Skeletal muscle tissue (tissue), 1 donor: ENCODE data around the gene MRPS17. TPM values are rescaled to one million over a fixed set of nuclear protein-coding genes. Genes with fewer than 3 reads are reported as not detected.

Experiments used
- total RNA-seq: library from RNA; depleted of rRNA; stranded (reverse); fragments of >200 nt; gene quantifications from one replicate; pipeline ENCODE4 v1.2.3, GENCODE V29; 2014

MRPS17 gene
- total RNA-seq, 1 donor from 2014 or later = 22.4 TPM

Other genes starting within 250 kb of the MRPS17 start
- not detected for gene SEPTIN14, start 89.1 kb upstream of the MRPS17 start, total RNA-seq
- gene ZNF713, start 64.4 kb upstream of the MRPS17 start, total RNA-seq = 17.7 TPM
- gene NIPSNAP2, start 12.7 kb downstream of the MRPS17 start, total RNA-seq = 56.4 TPM
- 13.6 TPM for gene PSPH, start 99.6 kb downstream of the MRPS17 start, total RNA-seq
- gene CCT6A, start 99.9 kb downstream of the MRPS17 start, total RNA-seq = 113 TPM
- 63.2 TPM for gene SUMF2, start 112.4 kb downstream of the MRPS17 start, total RNA-seq
- gene PHKG1, start 141.1 kb downstream of the MRPS17 start, total RNA-seq = 48.0 TPM
- gene CHCHD2, start 154.6 kb downstream of the MRPS17 start, total RNA-seq = 221 TPM
- 1.0 TPM for gene NUPR2, start 164.5 kb downstream of the MRPS17 start, total RNA-seq